Left lung (tissue), 10 donors: ENCODE data around the gene TNS3. TPM values are rescaled to one million over a fixed set of nuclear protein-coding genes. Genes with fewer than 3 reads are reported as not detected.

Source experiments
- ATAC-seq: fragments of 200-7000 bp; cut with Tn5 transposase; one replicate; pipeline ENCODE4 v1.9.1; 2020; ENCODE audit warnings: moderate library complexity
- DNase-seq, 4 donors: peaks; one replicate each; pipeline ENCODE4 v3.0.0-alpha.2; 2013 to 2020
- H3K27ac ChIP-seq, 2 donors: fragments of 200-600 bp; sonication (generic) in 1 of 2; one replicate each; pipeline versions ENCODE4 v1.5.0 to v1.8.0; 2020 to 2021
- H3K27me3 ChIP-seq, 2 donors: fragments of 200-600 bp; sonication (generic) in 1 of 2; one replicate each; pipeline versions ENCODE4 v1.5.0 to v1.8.0; 2020 to 2021
- H3K36me3 ChIP-seq, 2 donors: fragments of 200-600 bp; sonication (generic) in 1 of 2; one replicate each; pipeline versions ENCODE4 v1.5.0 to v1.8.0; 2020 to 2021
- H3K4me1 ChIP-seq, 2 donors: fragments of 200-600 bp; one replicate each; pipeline ENCODE4 v1.8.0; 2021
- H3K4me3 ChIP-seq, 2 donors: fragments of 200-600 bp; sonication (generic) in 1 of 2; one replicate each; pipeline versions ENCODE4 v1.5.0 to v1.8.0; 2020 to 2021; ENCODE audit warnings: mild to moderate bottlenecking in 1 of 2
- H3K9me3 ChIP-seq, 2 donors: fragments of 200-600 bp; sonication (generic) in 1 of 2; one replicate each; pipeline versions ENCODE4 v1.5.0 to v1.8.0; 2020 to 2021
- intact Hi-C, 2 donors: fragments of 100-400 bp; cut with DNase I; formaldehyde crosslinking; loops; one replicate each; pipeline versions ENCODE4 v1.11.2 to v1.14.2; 2022
- polyA plus RNA-seq, 6 donors: library from polyadenylated mRNA; unstranded; fragments of 120-200 nt; gene quantifications; one replicate each; pipeline ENCODE4 v1.2.1, GENCODE V29; 2013; ENCODE audit not compliant: insufficient read length in 6 of 6
- total RNA-seq, 2 donors: library from RNA; stranded (reverse); fragmentation: NEBNext Ultra II Directional; extraction: Animal tissue kit (Norgen Biotek cat#: 25700); gene quantifications; one replicate each; pipeline ENCODE4 v1.2.1, GENCODE V29; 2021
- TF ChIP-seq, protein P1 (sequence below), 2 donors: fragments of 200-600 bp; sonication (generic) in 1 of 2; IDR thresholded peaks; one replicate each; pipeline versions ENCODE4 v1.5.0 to v1.8.0; 2021; ENCODE audit warnings: antibody characterized with exemption in 2 of 2
- donor health status: DM: no; HTN: yes; CAD: no.
- donor health status: DM: no; HTN: no; CAD: no.

TNS3 gene
- total and polyA plus RNA-seq, 8 donors: 86.3 to 151 (median 97.8) TPM

DNA sequence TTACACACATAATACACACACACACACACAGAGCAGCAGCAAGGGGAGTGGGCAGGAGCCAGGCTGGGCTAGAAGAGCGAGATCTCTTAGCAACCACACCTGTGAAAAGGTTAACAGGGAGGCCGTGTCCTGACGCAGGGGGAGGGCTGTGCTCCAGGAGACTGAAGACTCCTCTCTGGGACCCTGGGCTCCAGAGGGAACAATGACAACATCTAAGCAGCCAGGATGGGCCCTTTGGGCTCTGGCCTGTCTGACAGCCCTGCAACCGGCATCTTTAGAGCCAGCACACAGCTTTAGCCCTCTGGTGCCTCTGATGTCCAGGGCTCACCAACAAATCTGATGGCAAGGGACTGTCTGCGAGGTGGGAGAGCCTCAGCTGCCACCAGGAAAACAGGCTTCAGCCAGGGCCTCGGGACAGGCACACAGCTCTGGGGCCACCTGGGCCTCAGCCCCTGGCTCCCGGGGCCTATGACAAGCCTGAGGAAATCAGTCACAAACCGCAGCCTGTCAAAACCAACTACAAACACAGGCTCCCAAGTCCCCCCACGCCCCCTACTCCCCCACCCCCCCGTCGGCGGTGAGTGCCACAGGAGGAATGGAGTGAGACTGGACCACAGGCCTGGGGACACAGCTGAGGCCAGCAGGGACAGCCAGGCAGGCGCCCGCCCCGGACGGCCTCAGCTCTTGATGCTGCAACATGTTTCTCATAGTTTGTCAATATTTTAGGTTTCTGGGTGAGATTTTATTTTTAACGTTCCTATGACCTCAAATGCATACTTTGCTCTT lies 102.8 kb downstream of the TNS3 start:
- ATAC-seq (no peak), DNase-seq (peak in 1 of 4 donors; percentile 28)
- H3K27me3 ChIP-seq: no peaks in the 10 kb centered on the region
- intact Hi-C loops: no loop called here
- TF ChIP-seq, protein P1, sequence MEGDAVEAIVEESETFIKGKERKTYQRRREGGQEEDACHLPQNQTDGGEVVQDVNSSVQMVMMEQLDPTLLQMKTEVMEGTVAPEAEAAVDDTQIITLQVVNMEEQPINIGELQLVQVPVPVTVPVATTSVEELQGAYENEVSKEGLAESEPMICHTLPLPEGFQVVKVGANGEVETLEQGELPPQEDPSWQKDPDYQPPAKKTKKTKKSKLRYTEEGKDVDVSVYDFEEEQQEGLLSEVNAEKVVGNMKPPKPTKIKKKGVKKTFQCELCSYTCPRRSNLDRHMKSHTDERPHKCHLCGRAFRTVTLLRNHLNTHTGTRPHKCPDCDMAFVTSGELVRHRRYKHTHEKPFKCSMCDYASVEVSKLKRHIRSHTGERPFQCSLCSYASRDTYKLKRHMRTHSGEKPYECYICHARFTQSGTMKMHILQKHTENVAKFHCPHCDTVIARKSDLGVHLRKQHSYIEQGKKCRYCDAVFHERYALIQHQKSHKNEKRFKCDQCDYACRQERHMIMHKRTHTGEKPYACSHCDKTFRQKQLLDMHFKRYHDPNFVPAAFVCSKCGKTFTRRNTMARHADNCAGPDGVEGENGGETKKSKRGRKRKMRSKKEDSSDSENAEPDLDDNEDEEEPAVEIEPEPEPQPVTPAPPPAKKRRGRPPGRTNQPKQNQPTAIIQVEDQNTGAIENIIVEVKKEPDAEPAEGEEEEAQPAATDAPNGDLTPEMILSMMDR (IDR thresholded peaks at IDR 0.05): no peak
- H3K27ac ChIP-seq: no peak overlapping the region
- no peaks in the 10 kb centered on the region for H3K36me3 ChIP-seq
- H3K4me3 ChIP-seq: peak overlapping the region in 1 of 2 donors; percentile 44
- no peaks in the 10 kb centered on the region for H3K9me3 ChIP-seq
- peaks cover 41 to 90% of the 10 kb centered on the region in 2 donors for H3K4me1 ChIP-seq

DNA sequence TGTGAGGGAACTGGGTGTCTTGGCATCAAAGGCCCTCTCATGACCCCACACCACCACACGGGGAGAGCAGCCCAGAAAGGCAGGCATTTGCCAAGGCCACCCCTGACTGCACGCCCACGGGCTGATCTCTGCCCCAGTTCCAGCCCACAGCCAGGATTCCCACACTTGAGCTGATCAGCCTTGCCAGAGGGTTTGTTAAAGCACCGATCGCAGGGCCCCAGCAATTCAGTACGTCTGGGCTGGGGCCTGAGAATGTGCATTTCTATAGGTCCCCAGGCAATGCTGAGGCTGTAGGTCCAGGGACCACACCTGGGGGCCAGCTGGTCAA lies 103.9 kb downstream of the TNS3 start:
- DNase-seq (peak in 1 of 4 donors; percentile 62), ATAC-seq (no peak)
- peaks cover 0 to 5% of the 10 kb centered on the region in 2 donors for H3K36me3 ChIP-seq
- no peaks in the 10 kb centered on the region for H3K9me3 ChIP-seq
- peak overlapping the region in 1 of 2 donors; percentile 44 for H3K4me3 ChIP-seq
- peaks cover 41 to 87% of the 10 kb centered on the region in 2 donors for H3K4me1 ChIP-seq
- TF ChIP-seq, protein P1 (IDR thresholded peaks at IDR 0.05): no peak
- H3K27me3 ChIP-seq: no peaks in the 10 kb centered on the region
- intact Hi-C loops: no loop called here
- H3K27ac ChIP-seq: no peak overlapping the region

DNA sequence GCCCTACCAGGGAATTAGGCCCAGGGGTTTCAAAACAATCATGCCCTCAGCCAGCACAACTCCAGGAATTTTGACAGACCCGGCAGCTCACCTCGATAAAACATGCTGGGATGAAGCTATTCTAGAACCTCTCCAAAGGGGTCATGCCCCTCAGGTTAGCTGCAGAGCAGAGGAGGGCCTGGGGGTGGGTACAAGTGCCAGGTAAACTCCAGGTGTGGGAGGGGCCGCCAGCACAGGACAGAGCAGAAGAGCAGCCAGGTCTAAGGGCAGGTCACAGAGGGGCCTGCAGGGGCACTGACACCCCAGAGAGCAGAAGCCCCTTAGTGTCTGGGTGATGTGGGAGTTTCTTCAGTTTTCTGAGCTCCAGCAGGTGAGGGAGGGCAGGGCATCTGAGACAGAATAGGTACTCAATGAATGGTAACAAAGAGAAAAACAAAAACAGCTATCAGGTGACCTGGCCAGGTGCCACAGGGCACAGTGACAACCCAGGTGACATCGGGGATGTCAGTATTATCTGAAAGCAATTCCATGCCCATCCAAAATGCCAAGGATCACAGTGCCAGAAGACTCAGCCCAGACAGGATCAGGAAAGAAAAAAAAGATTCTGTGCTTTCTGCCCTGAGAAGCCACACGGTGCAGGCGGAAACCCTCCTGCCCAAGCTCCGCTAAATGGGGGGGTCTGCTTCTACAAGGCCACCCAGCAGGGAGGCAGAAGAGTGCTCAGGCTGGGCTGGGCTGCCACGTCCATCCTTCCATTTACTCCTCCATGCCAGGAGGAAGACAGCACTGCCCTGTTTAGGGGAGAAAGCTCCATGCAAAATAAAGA lies 104.5 kb downstream of the TNS3 start:
- no peak for ATAC-seq
- Histone ChIP-seq H3K4me3 (peak overlapping the region in 1 of 2 donors; percentile 44), H3K36me3 (peaks cover 0 to 10% of the 10 kb centered on the region in 2 donors), H3K27me3 (no peaks in the 10 kb centered on the region), H3K27ac (no peak overlapping the region), H3K4me1 (peaks cover 36 to 81% of the 10 kb centered on the region in 2 donors), H3K9me3 (no peaks in the 10 kb centered on the region)
- TF ChIP-seq, protein P1 (IDR thresholded peaks at IDR 0.05): no peak
- no peak for DNase-seq
- intact Hi-C loops: no loop called here

DNA sequence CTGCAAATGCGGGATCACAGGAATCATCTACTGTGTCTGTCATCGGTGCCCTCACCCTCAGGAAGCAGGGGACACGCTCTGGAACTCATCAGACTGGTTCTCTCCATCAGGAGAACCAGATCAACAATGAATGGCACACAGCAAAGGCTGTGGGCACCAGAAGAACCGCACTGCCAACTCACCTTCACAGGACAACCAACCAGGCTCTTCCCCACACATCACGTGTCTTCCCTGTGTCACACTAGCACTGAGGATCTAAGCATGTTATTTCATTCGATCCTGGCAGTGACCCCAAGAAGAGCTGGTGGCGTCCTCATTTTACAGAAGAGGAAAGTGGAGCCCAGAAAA lies 106.1 kb downstream of the TNS3 start:
- peak overlapping the region; percentile 60 to 76 for H3K27ac ChIP-seq
- intact Hi-C loops: no loop called here
- TF ChIP-seq, protein P1 (IDR thresholded peaks at IDR 0.05): no peak
- H3K4me1 ChIP-seq: peaks cover 23 to 65% of the 10 kb centered on the region in 2 donors
- no peak overlapping the region for H3K4me3 ChIP-seq
- H3K27me3 ChIP-seq: no peaks in the 10 kb centered on the region
- peaks cover 0 to 16% of the 10 kb centered on the region in 2 donors for H3K36me3 ChIP-seq
- ATAC-seq: no peak
- H3K9me3 ChIP-seq: no peaks in the 10 kb centered on the region
- DNase-seq: peak in 1 of 4 donors; percentile 29
